SKM-1 treated with dmso at 0.1 percent for 144 hours (cell line): ENCODE data around the gene PI3.
"Not testable (repeated sequence)": the region's sequence is repeated elsewhere in the genome, so short reads cannot be mapped to it uniquely, and the experiment has no call there.

ENCODE experiments used
- DNase-seq: peaks from one replicate; lab custom pipeline; 2025; ENCODE audit not compliant: unreplicated experiment; lab: John Stamatoyannopoulos, UW

PI3 gene

GRCh38 chr20:45174434-45175364, at the start of gene PI3:
PI3 (plus strand) TSS chr20:45174902; CDS start chr20:45174923, 21 bp downstream.
- no peak for DNase-seq

- no peak for DNase-seq
Observed at GRCh38 chr20:45128099-45128498, 46.6 kb upstream of the PI3 start.

GRCh38 chr20:45136911-45137310, 37.8 kb upstream of the PI3 start:
- DNase-seq = no peak

- DNase-seq = peak; percentile 46
Observed at GRCh38 chr20:45138561-45139300, 36.0 kb upstream of the PI3 start.

- not testable (repeated sequence) for DNase-seq
Observed at GRCh38 chr20:45139733-45140375, 34.8 kb upstream of the PI3 start.

GRCh38 chr20:45140836-45141235, 33.9 kb upstream of the PI3 start:
- no peak for DNase-seq

GRCh38 chr20:45149062-45149461, 25.6 kb upstream of the PI3 start:
- DNase-seq = no peak

- DNase-seq = no peak
Observed at GRCh38 chr20:45152405-45152804, 22.3 kb upstream of the PI3 start.

- DNase-seq = no peak
Observed at GRCh38 chr20:45153147-45153546, 21.6 kb upstream of the PI3 start.

- DNase-seq = peak; percentile 27
Observed at GRCh38 chr20:45153752-45154151, 20.9 kb upstream of the PI3 start.

- DNase-seq = no peak
Observed at GRCh38 chr20:45154183-45154582, 20.5 kb upstream of the PI3 start.

GRCh38 chr20:45154794-45155193, 19.9 kb upstream of the PI3 start:
- not testable (repeated sequence) for DNase-seq

GRCh38 chr20:45156713-45157112, 18.0 kb upstream of the PI3 start:
- DNase-seq = no peak

- DNase-seq = no peak
Observed at GRCh38 chr20:45157962-45158361, 16.7 kb upstream of the PI3 start.

- no peak for DNase-seq
Observed at GRCh38 chr20:45163083-45163803, 11.5 kb upstream of the PI3 start.

- DNase-seq = no peak
Observed at GRCh38 chr20:45164906-45165305, 9.8 kb upstream of the PI3 start.

- no peak for DNase-seq
Observed at GRCh38 chr20:45173522-45173921, 1.2 kb upstream of the PI3 start.

- no peak for DNase-seq
Observed at GRCh38 chr20:45176526-45177267, 2.0 kb downstream of the PI3 start.

- DNase-seq = no peak
Observed at GRCh38 chr20:45179166-45179565, 4.5 kb downstream of the PI3 start.

GRCh38 chr20:45181639-45182038, 6.9 kb downstream of the PI3 start:
- DNase-seq = no peak
